COLO829 (cell line): Measurements from ENCODE around the gene FAM124B.
"Not testable (repeated sequence)": the region's sequence is repeated elsewhere in the genome, so short reads cannot be mapped to it uniquely, and the experiment has no call there.

Experiments
- DNase-seq: peaks from one replicate; pipeline ENCODE4 v3.0.0; 2012; ENCODE audit warnings: low spot score

FAM124B gene

GRCh38 chr2:224412141-224413015, 10.5 kb upstream of the FAM124B start:
- DNase-seq = no peak

DNA sequence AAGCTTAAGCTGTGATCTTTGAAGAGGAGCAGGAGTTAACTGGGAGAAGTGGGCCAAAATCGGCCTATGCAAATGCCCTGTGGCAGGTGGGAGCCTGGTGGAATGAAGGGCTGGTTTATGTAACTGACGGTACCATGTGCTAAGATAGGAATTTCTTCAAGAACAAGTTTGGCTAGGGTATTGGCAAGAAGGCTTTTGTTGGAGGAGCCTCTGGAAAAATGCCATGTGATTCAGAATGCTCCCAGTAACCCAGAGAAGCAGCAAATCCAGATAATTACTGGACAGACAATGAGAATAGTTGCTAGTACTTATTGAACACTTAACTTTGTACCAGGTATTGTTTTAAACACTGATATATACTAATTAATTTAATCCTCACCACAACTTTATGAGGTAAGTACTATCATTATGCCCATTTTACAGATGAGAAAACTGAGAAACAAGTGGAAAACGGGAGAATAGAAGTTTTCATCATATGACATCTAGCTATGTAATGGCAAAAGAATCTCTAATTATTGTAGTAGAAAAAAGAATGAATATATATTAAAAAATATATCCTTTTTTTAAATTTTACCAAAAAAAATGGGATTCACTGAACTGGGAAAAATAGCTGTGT, 9.1 kb upstream of the FAM124B start:
- DNase-seq = no peak

- no peak for DNase-seq
Measured at GRCh38 chr2:224408676-224409075, 6.8 kb upstream of the FAM124B start.

- no peak for DNase-seq
Measured at GRCh38 chr2:224407241-224407701, 5.4 kb upstream of the FAM124B start.

DNA sequence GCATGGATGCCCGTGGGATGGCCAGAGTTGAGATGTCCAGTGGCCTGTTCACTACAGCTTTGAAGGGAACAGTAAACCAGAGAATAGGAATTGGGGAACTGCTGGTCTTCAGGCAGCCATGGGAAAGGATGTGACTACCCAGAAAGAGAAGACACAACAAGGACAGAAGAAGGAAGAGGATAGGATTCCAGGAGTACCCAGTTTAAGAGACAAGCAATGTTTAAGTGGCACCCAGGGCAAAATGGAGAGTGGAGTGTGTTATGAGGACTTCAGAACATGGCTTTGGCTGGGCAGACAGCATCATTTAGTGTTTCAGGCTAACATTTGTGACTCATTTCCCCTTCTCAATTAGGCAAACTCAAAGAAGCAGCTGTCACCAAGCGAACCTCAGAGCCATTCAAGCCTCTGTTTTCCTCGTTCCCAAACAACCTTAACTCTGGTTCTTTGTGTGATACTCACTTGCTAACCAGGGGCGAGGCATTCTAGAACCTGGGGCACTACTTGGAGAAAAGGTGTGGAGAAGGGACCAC, 4.0 kb upstream of the FAM124B start:
- DNase-seq = no peak

GRCh38 chr2:224405412-224405811, 3.5 kb upstream of the FAM124B start:
- DNase-seq = no peak

- no peak for DNase-seq
Measured at GRCh38 chr2:224404796-224405195, 2.9 kb upstream of the FAM124B start.

DNA sequence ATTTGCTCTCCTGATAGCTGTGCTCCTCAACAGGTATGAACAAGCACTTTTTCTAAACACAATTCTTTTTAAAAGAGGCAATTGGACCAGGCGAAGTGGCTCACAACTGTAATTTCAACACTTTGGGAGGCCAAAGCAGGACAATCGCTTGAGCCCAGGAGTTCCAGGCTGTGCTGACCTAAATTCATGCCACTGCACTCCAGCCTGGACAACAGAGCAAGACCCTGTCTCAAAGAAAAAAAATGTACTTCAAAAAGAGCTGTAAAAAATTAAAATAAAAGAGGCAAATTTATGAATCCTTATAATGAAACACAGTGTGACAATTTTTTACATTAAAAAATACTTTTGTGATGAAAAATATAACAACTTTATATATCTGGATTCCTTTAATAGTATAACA, 1.8 kb upstream of the FAM124B start:
- DNase-seq = no peak

DNA sequence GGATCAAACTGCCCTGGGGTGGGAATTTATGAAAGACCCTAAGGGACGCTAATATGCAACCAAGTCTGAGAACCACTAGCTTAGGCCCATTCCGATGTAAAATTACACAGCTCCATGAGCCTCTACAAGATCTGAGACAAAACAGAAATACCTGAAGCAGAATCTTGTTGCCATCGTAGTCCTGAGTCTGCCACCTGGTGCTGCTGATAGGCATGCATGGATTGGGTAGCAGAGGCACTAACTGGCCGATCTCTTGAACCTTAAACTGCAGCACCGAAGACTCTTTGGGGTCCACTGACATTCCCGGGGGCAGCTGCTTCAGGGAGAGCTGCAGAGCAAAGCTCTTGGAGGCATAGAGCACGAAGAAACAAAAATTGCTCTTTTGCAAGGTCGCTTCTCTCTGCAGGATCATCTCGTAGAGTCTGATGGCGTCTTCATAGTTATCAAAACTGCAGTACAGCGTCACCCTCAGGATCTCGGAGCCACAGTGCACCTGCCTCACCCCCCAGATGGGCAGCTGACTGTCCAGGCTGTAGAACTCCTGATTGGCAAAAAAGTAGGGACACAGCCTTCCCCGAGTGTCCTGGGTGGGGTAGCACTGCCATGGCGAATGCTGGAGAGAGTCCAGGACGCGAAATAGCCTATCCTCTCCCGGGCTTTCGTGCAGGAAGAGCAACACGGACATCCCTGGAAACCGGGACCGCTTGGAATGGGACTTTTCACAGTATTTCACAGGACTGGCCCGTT, 848 bp downstream of the FAM124B start:
- DNase-seq = no peak

DNA sequence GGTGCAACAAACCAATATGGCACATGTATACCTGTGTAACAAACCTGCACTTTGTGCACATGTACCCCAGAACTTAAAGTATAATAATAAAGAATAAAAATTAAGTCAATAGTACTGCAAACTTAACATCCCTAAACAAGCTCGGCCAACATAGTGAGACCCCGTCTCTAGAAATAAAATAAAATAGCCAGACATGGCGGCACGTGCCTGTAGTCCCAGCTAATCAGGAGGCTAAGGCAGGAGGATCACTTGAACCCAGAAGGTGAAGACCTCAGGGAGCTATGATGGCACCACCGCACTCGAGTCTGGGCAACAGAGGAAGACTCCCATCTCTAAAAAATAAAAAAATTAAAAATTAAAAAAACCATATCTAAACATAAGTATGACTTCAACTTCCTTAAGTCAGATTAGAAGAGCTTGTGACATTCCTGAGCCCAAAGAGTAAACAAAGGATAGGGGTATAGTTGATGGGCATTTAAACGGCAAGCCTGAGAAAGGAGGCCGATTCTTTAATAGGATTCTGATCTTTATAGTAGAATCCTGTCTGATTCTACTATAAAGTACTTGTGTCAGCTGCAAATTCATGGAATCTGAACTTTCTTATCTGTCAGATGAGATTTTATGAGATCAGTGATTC, 1.6 kb downstream of the FAM124B start:
- DNase-seq = no peak

GRCh38 chr2:224398289-224398688, 3.6 kb downstream of the FAM124B start:
- no peak for DNase-seq

GRCh38 chr2:224397100-224397499, 4.8 kb downstream of the FAM124B start:
- not testable (repeated sequence) for DNase-seq

GRCh38 chr2:224395620-224396390, 6.1 kb downstream of the FAM124B start:
- no peak for DNase-seq

GRCh38 chr2:224393157-224393872, 8.6 kb downstream of the FAM124B start:
- no peak for DNase-seq

- no peak for DNase-seq
Measured at GRCh38 chr2:224392545-224392944, 9.4 kb downstream of the FAM124B start.

DNA sequence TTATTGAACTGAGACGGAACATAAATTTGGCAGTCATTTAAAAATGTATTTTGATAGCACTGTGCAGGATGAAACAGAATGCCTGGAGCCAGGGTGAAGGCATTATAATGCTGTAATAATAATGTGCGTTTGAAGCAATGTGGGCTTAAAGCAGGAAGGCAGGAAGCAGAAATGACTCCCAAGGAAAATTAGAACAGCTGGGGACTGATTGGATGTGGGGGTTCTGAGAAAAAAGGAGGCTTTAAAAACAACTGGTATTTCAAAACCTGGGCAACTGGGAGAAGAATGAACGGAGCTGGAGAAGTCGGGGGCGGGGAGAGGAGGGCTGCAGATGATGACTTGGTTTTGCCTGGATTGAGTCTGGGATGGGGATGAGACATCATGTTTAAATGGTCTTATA, 12.6 kb downstream of the FAM124B start:
- DNase-seq = no peak

- no peak for DNase-seq
Measured at GRCh38 chr2:224386876-224387275, 15.0 kb downstream of the FAM124B start.

- no peak for DNase-seq
Measured at GRCh38 chr2:224382973-224383555, 18.8 kb downstream of the FAM124B start.

- DNase-seq = not testable (repeated sequence)
Measured at GRCh38 chr2:224382280-224382647, 19.6 kb downstream of the FAM124B start.
